Measurements from ENCODE around the gene GRIK4. TPM values are rescaled to one million over a fixed set of nuclear protein-coding genes. Genes with fewer than 3 reads are reported as not detected.
"Not testable (repeated sequence)": the region's sequence is repeated elsewhere in the genome, so short reads cannot be mapped to it uniquely, and the experiment has no call there.

Gene GRIK4
- total and polyA plus RNA-seq, 7 donors: 0.04 to 0.11 (median 0.04) TPM; not detected in 4

DNA sequence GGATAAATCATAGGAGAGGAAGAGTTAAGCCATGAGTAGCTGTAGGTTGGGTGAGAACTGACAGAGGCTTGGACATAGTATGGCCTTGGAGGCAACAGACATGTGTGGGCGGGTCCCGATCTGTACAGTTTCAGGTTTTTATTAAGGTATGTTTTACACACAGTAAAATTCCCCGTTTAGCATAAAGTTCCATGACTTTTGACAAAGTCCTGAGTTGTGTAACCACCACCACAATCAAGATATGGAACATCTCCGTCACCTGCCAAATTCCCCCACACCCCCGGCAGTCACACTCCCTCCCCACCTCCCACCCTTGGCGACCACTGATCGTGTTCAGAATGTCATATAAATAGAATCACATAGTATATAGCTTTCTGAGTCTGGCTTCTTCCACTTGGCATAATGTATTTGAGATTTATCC lies 68.1 kb downstream of the GRIK4 start:
- H3K36me3 ChIP-seq (ENCODE audit: insufficient read depth in 1 of 2, low read depth in 1 of 2): no peaks in the 10 kb centered on the region
- no peaks in the 10 kb centered on the region for H3K4me1 ChIP-seq
- no peaks in the 10 kb centered on the region for H3K9me3 ChIP-seq
- ATAC-seq: no peak
- intact Hi-C loops (cut with DNase I): no loop called here
- WGBS, 3 donors: 68 to 76% (median 70%) methylated on average over 7 of the region's 7 CpGs
- no peak overlapping the region for H3K27ac ChIP-seq
- TF ChIP-seq, protein P1, sequence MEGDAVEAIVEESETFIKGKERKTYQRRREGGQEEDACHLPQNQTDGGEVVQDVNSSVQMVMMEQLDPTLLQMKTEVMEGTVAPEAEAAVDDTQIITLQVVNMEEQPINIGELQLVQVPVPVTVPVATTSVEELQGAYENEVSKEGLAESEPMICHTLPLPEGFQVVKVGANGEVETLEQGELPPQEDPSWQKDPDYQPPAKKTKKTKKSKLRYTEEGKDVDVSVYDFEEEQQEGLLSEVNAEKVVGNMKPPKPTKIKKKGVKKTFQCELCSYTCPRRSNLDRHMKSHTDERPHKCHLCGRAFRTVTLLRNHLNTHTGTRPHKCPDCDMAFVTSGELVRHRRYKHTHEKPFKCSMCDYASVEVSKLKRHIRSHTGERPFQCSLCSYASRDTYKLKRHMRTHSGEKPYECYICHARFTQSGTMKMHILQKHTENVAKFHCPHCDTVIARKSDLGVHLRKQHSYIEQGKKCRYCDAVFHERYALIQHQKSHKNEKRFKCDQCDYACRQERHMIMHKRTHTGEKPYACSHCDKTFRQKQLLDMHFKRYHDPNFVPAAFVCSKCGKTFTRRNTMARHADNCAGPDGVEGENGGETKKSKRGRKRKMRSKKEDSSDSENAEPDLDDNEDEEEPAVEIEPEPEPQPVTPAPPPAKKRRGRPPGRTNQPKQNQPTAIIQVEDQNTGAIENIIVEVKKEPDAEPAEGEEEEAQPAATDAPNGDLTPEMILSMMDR (IDR thresholded peaks at IDR 0.05): no peak
- H3K27me3 ChIP-seq (ENCODE audit: insufficient read depth in 3 of 3, low read length in 2 of 3): peaks cover 0 to 27% (median 5%) of the 10 kb centered on the region in 3 donors
- H3K4me3 ChIP-seq: no peak overlapping the region
- no peak for DNase-seq

DNA sequence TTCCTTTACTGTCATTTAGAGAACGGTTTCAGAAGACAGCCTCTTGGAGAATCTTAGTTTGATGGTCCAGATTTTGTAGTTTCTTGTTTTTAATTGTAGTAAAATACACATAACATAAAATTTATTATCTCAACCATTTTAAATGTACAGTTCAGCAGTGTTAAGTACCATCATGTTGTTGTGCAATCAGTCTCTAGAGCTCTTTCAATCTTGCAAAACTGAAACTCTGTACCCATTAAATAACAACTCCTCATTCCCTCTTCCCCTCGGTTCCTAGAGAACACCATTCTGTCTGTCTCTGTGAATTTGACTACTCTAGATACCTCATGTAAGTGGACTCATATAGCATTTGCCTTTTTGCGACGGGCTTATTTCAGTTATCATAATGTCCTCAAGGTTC lies 69.8 kb downstream of the GRIK4 start:
- peaks cover 0 to 24% (median 3%) of the 10 kb centered on the region in 3 donors for H3K27me3 ChIP-seq (ENCODE audit: insufficient read depth in 3 of 3, low read length in 2 of 3)
- no peak for ATAC-seq

DNA sequence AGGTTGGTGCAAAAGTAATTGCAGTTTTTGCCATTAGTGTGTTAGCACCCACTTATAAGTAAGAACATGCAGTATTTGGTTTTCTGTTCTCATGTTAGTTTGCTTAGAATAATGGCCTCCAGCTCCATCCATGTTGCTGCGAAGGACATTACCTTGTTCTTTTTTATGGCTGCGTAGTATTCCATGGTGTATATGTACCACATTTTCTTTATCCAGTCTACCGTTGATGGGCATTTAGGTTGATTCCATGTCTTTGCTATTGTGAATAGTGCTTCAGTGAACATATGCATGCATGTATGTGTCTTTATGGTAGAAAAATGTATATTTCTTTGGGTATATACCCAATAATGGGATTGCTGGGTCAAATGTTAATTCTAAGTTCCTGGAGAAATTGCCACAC lies 71.0 kb downstream of the GRIK4 start:
- H3K4me1 ChIP-seq; H3K36me3 ChIP-seq (ENCODE audit: insufficient read depth in 1 of 2, low read depth in 1 of 2); intact Hi-C loops (cut with DNase I); H3K9me3 ChIP-seq; ATAC-seq; H3K27ac ChIP-seq; H3K4me3 ChIP-seq; DNase-seq: not testable (repeated sequence)
- WGBS, 3 donors: 96 to 99% (median 98%) methylated on average over 3 of the region's 3 CpGs
- H3K27me3 ChIP-seq (ENCODE audit: insufficient read depth in 3 of 3, low read length in 2 of 3): peaks cover 0 to 23% (median 3%) of the 10 kb centered on the region in 3 donors

More for the DNA sequence above, 69.8 kb downstream of the GRIK4 start:
- Histone ChIP-seq H3K27ac (no peak overlapping the region), H3K4me3 (no peak overlapping the region), H3K36me3 (ENCODE audit: insufficient read depth in 1 of 2, low read depth in 1 of 2) (no peaks in the 10 kb centered on the region), H3K9me3 (no peaks in the 10 kb centered on the region), H3K4me1 (no peaks in the 10 kb centered on the region)
- TF ChIP-seq, protein P1 (IDR thresholded peaks at IDR 0.05): no peak
- WGBS, 3 donors: 75 to 78% (median 75%) methylated on average over 4 of the region's 4 CpGs
- no peak for DNase-seq
- intact Hi-C loops (cut with DNase I): no loop called here

DNA sequence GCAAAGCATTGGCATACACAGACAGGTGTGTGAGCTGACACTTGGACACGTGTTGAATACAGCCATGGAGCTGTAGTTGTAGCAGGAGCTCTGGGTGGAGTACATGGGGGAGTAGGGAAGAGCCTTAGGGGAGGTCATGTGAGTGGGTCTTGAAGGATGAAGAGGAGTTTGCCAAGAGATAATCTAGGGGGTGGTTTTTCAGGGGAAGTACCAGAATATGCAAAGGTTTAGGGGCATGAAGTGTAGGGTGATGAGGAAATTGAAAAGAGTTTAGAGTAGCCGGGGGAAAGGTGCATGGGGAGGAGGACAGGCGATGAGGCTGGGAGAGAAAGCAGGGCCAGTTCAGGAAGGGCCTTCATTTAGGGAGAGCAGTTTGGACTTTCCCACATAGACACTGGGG lies 74.5 kb downstream of the GRIK4 start:
- no peak overlapping the region for H3K4me3 ChIP-seq
- intact Hi-C loops (cut with DNase I): no loop called here
- TF ChIP-seq, protein P1 (IDR thresholded peaks at IDR 0.05): no peak
- no peak overlapping the region for H3K27ac ChIP-seq
- 58 to 64% (median 61%) methylated on average over 3 of the region's 3 CpGs for WGBS, 3 donors
- no peak for DNase-seq
- no peaks in the 10 kb centered on the region for H3K4me1 ChIP-seq
- no peaks in the 10 kb centered on the region for H3K9me3 ChIP-seq
- no peaks in the 10 kb centered on the region for H3K36me3 ChIP-seq (ENCODE audit: insufficient read depth in 1 of 2, low read depth in 1 of 2)
- H3K27me3 ChIP-seq (ENCODE audit: insufficient read depth in 3 of 3, low read length in 2 of 3): peaks cover 0 to 1% (median 0%) of the 10 kb centered on the region in 3 donors
- ATAC-seq: no peak

DNA sequence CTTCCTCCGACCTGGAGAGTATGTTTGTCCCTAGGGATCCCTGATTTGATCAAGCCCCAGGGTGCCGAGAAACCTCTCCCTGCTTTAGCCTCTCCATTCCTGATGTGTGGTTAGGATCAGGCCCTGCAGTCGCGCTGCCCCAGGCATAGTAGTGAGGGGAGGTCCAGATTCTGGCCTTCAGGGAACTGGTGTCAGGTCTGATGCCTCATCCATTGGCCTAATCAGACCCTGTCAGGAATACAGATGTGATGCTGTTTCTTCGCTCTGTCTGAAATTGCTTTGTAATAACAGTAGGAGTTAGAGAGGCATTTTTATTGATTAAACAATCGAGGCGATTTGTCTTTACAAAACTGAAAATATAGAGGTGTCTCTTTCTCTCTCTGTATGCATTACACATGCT lies 75.2 kb downstream of the GRIK4 start:
- Histone ChIP-seq H3K9me3 (no peaks in the 10 kb centered on the region), H3K36me3 (ENCODE audit: insufficient read depth in 1 of 2, low read depth in 1 of 2) (no peaks in the 10 kb centered on the region), H3K4me3 (no peak overlapping the region), H3K27me3 (ENCODE audit: insufficient read depth in 3 of 3, low read length in 2 of 3) (peaks cover 0 to 4% (median 0%) of the 10 kb centered on the region in 3 donors), H3K27ac (no peak overlapping the region), H3K4me1 (no peaks in the 10 kb centered on the region)
- TF ChIP-seq, protein P1 (IDR thresholded peaks at IDR 0.05): no peak
- no peak for DNase-seq
- intact Hi-C loops (cut with DNase I): no loop called here
- ATAC-seq: no peak
- 86 to 89% (median 87%) methylated on average over 7 of the region's 7 CpGs for WGBS, 3 donors
